H9 (cell line): Measurements from ENCODE around the gene DDX11. TPM values are rescaled to one million over a fixed set of nuclear protein-coding genes. Genes with fewer than 3 reads are reported as not detected.
"Not testable (repeated sequence)": the region's sequence is repeated elsewhere in the genome, so short reads cannot be mapped to it uniquely, and the experiment has no call there.

Experiments used
- DNase-seq: peaks from one replicate; pipeline ENCODE4 v3.0.0-alpha.2; 2017
- H2AFZ ChIP-seq: one replicate; pipeline ENCODE4 v1.6.1; 2013; ENCODE audit warnings: mild to moderate bottlenecking, low read length, control low read depth, moderate library complexity
- H2AK5ac ChIP-seq: 2 replicates; pipeline ENCODE4 v1.6.1; 2013; ENCODE audit warnings: low read length, control low read depth, mixed read lengths; ENCODE audit not compliant: insufficient read length
- H2BK120ac ChIP-seq: one replicate; pipeline ENCODE4 v1.6.1; 2013; ENCODE audit warnings: low read depth, mild to moderate bottlenecking, low read length, control low read depth, inconsistent platforms; ENCODE audit not compliant: poor library complexity, severe bottlenecking
- H2BK12ac ChIP-seq: 2 replicates; pipeline ENCODE4 v1.6.1; 2013; ENCODE audit warnings: low read length, control low read depth, mixed read lengths, low read depth; ENCODE audit not compliant: insufficient read length
- H2BK15ac ChIP-seq: 2 replicates; pipeline ENCODE4 v1.6.1; 2013; ENCODE audit warnings: low read depth, low read length, control low read depth
- H2BK20ac ChIP-seq: one replicate; pipeline ENCODE4 v1.6.1; 2013; ENCODE audit warnings: low read depth, mild to moderate bottlenecking, low read length, control low read depth, inconsistent platforms; ENCODE audit not compliant: poor library complexity, severe bottlenecking
- H2BK5ac ChIP-seq: 2 replicates; pipeline ENCODE4 v1.6.1; 2013; ENCODE audit warnings: low read length, control low read depth, mixed read lengths; ENCODE audit not compliant: insufficient read length
- H3K14ac ChIP-seq: 2 replicates; pipeline ENCODE4 v1.6.1; 2013; ENCODE audit warnings: low read length, control low read depth; ENCODE audit not compliant: insufficient read depth
- H3K18ac ChIP-seq: 2 replicates; pipeline ENCODE4 v1.6.1; 2013; ENCODE audit warnings: low read depth, mild to moderate bottlenecking, mixed read lengths, low read length, control low read depth; ENCODE audit not compliant: insufficient read length
- H3K23ac ChIP-seq: 2 replicates; pipeline ENCODE4 v1.6.1; 2013; ENCODE audit warnings: low read length, control low read depth, mixed read lengths, low read depth; ENCODE audit not compliant: insufficient read length
- H3K23me2 ChIP-seq: 2 replicates; pipeline ENCODE4 v1.6.1; 2013; ENCODE audit warnings: low read depth, mild to moderate bottlenecking, mixed read lengths, low read length, control low read depth; ENCODE audit not compliant: insufficient read length, poor library complexity, severe bottlenecking
- H3K27ac ChIP-seq: 2 replicates; pipeline ENCODE4 v1.5.1; 2013; ENCODE audit warnings: low read length, control low read depth, mixed read lengths, low read depth; ENCODE audit not compliant: insufficient read length
- H3K27me3 ChIP-seq: 2 replicates; pipeline ENCODE4 v1.6.1; 2013; ENCODE audit warnings: low read length, control low read depth, inconsistent platforms; ENCODE audit not compliant: insufficient read depth
- H3K4ac ChIP-seq: 2 replicates; pipeline ENCODE4 v1.6.1; 2013; ENCODE audit warnings: low read depth, mild to moderate bottlenecking, control low read depth, inconsistent platforms, low read length, moderate library complexity
- H3K4me1 ChIP-seq: 2 replicates; pipeline ENCODE4 v1.6.1; 2013; ENCODE audit warnings: low read length, control low read depth, inconsistent platforms; ENCODE audit not compliant: insufficient read depth
- H3K4me2 ChIP-seq: 2 replicates; pipeline ENCODE4 v1.6.1; 2013; ENCODE audit warnings: low read length, control low read depth, mixed read lengths; ENCODE audit not compliant: insufficient read length, insufficient read depth
- H3K56ac ChIP-seq: 2 replicates; pipeline ENCODE4 v1.6.1; 2013; ENCODE audit warnings: low read depth, mild to moderate bottlenecking, mixed read lengths, low read length, control low read depth; ENCODE audit not compliant: insufficient read length
- H3K79me1 ChIP-seq: 2 replicates; pipeline ENCODE4 v1.6.1; 2013; ENCODE audit warnings: low read depth, mild to moderate bottlenecking, moderate library complexity, low read length, control low read depth, inconsistent platforms; ENCODE audit not compliant: insufficient read depth, poor library complexity, severe bottlenecking
- H3K79me2 ChIP-seq: 2 replicates; pipeline ENCODE4 v1.6.1; 2013; ENCODE audit warnings: low read length, control low read depth, inconsistent platforms; ENCODE audit not compliant: insufficient read depth
- H3K9ac ChIP-seq: 2 replicates; pipeline ENCODE4 v1.6.1; 2013; ENCODE audit warnings: low read length, control low read depth, mixed read lengths; ENCODE audit not compliant: insufficient read length; ENCODE audit errors: extremely low read depth
- H3K9me3 ChIP-seq: one replicate; pipeline ENCODE4 v1.6.1; 2013; ENCODE audit warnings: low read depth, low read length, inconsistent platforms; ENCODE audit not compliant: control insufficient read depth
- H3T11ph ChIP-seq: one replicate; pipeline ENCODE4 v1.6.1; 2013; ENCODE audit warnings: mild to moderate bottlenecking, low read length, control low read depth, inconsistent platforms
- H4K20me1 ChIP-seq: one replicate; pipeline ENCODE4 v1.6.1; 2013; ENCODE audit not compliant: control insufficient read depth, insufficient read length, insufficient read depth
- H4K5ac ChIP-seq: 2 replicates; pipeline ENCODE4 v1.6.1; 2013; ENCODE audit warnings: low read depth, mild to moderate bottlenecking, mixed read lengths, low read length, control low read depth; ENCODE audit not compliant: insufficient read length
- H4K8ac ChIP-seq: replicated peaks from 2 replicates; pipeline ENCODE4 v1.6.1; 2013; ENCODE audit warnings: low read length, control low read depth, mixed read lengths, low read depth; ENCODE audit not compliant: insufficient read length
- H4K91ac ChIP-seq: 2 replicates; pipeline ENCODE4 v1.6.1; 2013; ENCODE audit warnings: low read depth, mild to moderate bottlenecking, moderate library complexity, mixed read lengths, low read length, control low read depth; ENCODE audit not compliant: insufficient read length
- H3K27ac Mint-ChIP-seq, 3 experiments: 2 replicates in 2 of 3; 3 replicates in 1 of 3; pipeline ENCODE4 v1.8.0; 2020 to 2021; ENCODE audit warnings: mixed read lengths in 3 of 3, mild to moderate bottlenecking in 1 of 3, moderate library complexity in 1 of 3
- H3K27me3 Mint-ChIP-seq: 2 replicates; pipeline ENCODE4 v1.8.0; 2021; ENCODE audit warnings: low read depth, mild to moderate bottlenecking, moderate library complexity, mixed read lengths
- H3K36me3 Mint-ChIP-seq, 3 experiments: 2 replicates in 2 of 3; 3 replicates in 1 of 3; pipeline ENCODE4 v1.8.0; 2020 to 2021; ENCODE audit warnings: low read depth in 3 of 3, mixed read lengths in 3 of 3; ENCODE audit not compliant: insufficient read depth in 1 of 3
- H3K4me1 Mint-ChIP-seq, 2 experiments: 2 replicates each; pipeline ENCODE4 v1.8.0; 2020; ENCODE audit warnings: mixed read lengths in 2 of 2
- H3K4me3 Mint-ChIP-seq, 2 experiments: 2 replicates in 1 of 2; 3 replicates in 1 of 2; pipeline ENCODE4 v1.8.0; 2020 to 2021; ENCODE audit warnings: mild to moderate bottlenecking in 2 of 2, mixed read lengths in 2 of 2, moderate library complexity in 1 of 2
- H3K9me3 Mint-ChIP-seq, 2 experiments: 2 replicates in 1 of 2; 3 replicates in 1 of 2; pipeline ENCODE4 v1.8.0; 2020; ENCODE audit warnings: mild to moderate bottlenecking in 2 of 2, mixed read lengths in 2 of 2, moderate library complexity in 1 of 2
- WGBS: extraction: QIAGEN DNeasy Blood & Tissue Kit; methylation state at CpG from one replicate; pipeline ENCODE4 v1.1.7; 2013; ENCODE audit warnings: missing lambda C conversion rate, low lambda C conversion rate, mixed read lengths; ENCODE audit not compliant: insufficient read length; ENCODE audit errors: extremely low coverage; 5-methylcytosine and 5-hydroxymethylcytosine counted together
- total RNA-seq: library from RNA; stranded (reverse); gene quantifications from 2 replicates; pipeline ENCODE4 v1.2.1, GENCODE V29; 2021
- TF ChIP-seq, protein P1 (sequence below): fragments of 200-600 bp; sonication (generic); conservative IDR thresholded peaks from 3 replicates; pipeline ENCODE4 v1.8.0; 2021; ENCODE audit warnings: antibody characterized with exemption, mild to moderate bottlenecking

DDX11 gene
- total RNA-seq, 1 experiment from 2014 or later: 183 TPM

DNA sequence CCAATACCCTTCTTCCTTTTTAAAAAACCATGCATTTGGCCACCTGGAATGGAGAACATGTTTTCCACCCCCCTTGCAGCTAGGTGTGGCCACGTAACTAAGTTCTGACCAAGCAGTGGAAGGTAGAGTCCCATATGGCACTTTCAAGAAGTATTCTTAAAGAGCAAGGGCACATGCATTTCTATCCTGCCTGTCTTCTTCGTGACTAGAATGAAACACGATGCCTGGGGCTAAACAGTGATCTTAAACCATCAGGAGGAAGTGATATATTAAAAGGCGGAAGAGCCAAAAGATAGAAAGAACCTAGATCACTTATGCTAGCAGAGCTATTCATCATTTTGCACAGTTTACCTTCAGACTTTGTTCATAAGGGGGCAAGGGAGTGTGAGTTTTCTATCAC is 16.0 kb upstream of the DDX11 start:
- H4K5ac ChIP-seq: no peak overlapping the region
- no peak overlapping the region for H3K4me3 Mint-ChIP-seq
- no peaks in the 10 kb centered on the region for H3K27me3 ChIP-seq
- H3K9ac ChIP-seq: no peak overlapping the region
- no peak overlapping the region for H3K56ac ChIP-seq
- TF ChIP-seq, protein P1, sequence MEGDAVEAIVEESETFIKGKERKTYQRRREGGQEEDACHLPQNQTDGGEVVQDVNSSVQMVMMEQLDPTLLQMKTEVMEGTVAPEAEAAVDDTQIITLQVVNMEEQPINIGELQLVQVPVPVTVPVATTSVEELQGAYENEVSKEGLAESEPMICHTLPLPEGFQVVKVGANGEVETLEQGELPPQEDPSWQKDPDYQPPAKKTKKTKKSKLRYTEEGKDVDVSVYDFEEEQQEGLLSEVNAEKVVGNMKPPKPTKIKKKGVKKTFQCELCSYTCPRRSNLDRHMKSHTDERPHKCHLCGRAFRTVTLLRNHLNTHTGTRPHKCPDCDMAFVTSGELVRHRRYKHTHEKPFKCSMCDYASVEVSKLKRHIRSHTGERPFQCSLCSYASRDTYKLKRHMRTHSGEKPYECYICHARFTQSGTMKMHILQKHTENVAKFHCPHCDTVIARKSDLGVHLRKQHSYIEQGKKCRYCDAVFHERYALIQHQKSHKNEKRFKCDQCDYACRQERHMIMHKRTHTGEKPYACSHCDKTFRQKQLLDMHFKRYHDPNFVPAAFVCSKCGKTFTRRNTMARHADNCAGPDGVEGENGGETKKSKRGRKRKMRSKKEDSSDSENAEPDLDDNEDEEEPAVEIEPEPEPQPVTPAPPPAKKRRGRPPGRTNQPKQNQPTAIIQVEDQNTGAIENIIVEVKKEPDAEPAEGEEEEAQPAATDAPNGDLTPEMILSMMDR: no peak
- no CpG with 5 or more reads among the region's 4 CpGs for WGBS
- H4K91ac ChIP-seq: no peak overlapping the region
- peaks cover 3 to 5% of the 10 kb centered on the region in 2 experiments; a peak in 1 of 4 replicates for H3K4me1 Mint-ChIP-seq
- no peaks in the 10 kb centered on the region for H3K79me1 ChIP-seq
- no peak overlapping the region for H2BK12ac ChIP-seq
- H3K18ac ChIP-seq: no peak overlapping the region
- H3K9me3 ChIP-seq: no peaks in the 10 kb centered on the region
- H2BK120ac ChIP-seq: no peak overlapping the region
- H3K27me3 Mint-ChIP-seq: no peaks in the 10 kb centered on the region
- no peak overlapping the region for H3K4me2 ChIP-seq
- no peaks in the 10 kb centered on the region for H3K23me2 ChIP-seq
- no peak overlapping the region for H2BK20ac ChIP-seq
- no peak overlapping the region for H3K27ac Mint-ChIP-seq
- no peak overlapping the region for H4K8ac ChIP-seq
- H2BK5ac ChIP-seq: no peak overlapping the region
- H3K36me3 Mint-ChIP-seq: no peaks in the 10 kb centered on the region
- H3K4ac ChIP-seq: no peak overlapping the region
- no peak for DNase-seq
- H3K4me1 ChIP-seq: no peaks in the 10 kb centered on the region
- H3K23ac ChIP-seq: no peak overlapping the region
- no peak overlapping the region for H2AFZ ChIP-seq
- H3K14ac ChIP-seq: no peak overlapping the region
- no peak overlapping the region for H3K27ac ChIP-seq
- H4K20me1 ChIP-seq: no peaks in the 10 kb centered on the region
- H2BK15ac ChIP-seq: no peak overlapping the region
- no peaks in the 10 kb centered on the region for H3K79me2 ChIP-seq
- H3K9me3 Mint-ChIP-seq: no peaks in the 10 kb centered on the region
- H2AK5ac ChIP-seq: no peak overlapping the region
- no peak overlapping the region for H3T11ph ChIP-seq

DNA sequence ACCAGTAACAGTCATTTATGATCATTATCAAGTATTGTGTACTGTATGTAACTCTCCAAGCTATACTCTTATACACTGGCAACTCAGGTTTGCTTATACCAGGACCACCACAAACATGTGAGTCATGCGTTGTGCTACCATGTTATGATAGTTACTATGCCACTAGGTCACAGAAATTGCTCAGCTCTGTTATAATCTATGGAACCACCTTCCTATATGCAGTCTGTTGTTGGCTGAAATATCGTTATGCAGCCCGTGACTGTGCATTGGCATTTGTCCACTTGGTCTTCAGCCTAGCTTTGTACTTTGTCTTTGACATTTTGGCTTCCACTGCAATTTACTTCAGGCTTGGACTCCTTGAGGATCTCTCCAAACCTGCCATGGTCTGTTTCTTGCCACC is 7.5 kb upstream of the DDX11 start:
- H3K4me2 ChIP-seq, H3K14ac ChIP-seq, H2BK20ac ChIP-seq, H3K9me3 ChIP-seq, H2AK5ac ChIP-seq, H3K18ac ChIP-seq, H4K20me1 ChIP-seq, H3K36me3 Mint-ChIP-seq, H3K27ac ChIP-seq, H3K4me3 Mint-ChIP-seq, H2BK120ac ChIP-seq, DNase-seq, H3K27me3 ChIP-seq, H3K56ac ChIP-seq, H3K27me3 Mint-ChIP-seq, H4K8ac ChIP-seq, H3K9me3 Mint-ChIP-seq, H3K4me1 Mint-ChIP-seq, H3K27ac Mint-ChIP-seq, H3K79me1 ChIP-seq, H2AFZ ChIP-seq, H2BK5ac ChIP-seq, H4K5ac ChIP-seq, H3K9ac ChIP-seq, H4K91ac ChIP-seq, H2BK15ac ChIP-seq, H3K4me1 ChIP-seq, H3K23ac ChIP-seq, H3K23me2 ChIP-seq, H3K4ac ChIP-seq, H3K79me2 ChIP-seq, H2BK12ac ChIP-seq, H3T11ph ChIP-seq: not testable (repeated sequence)
- WGBS: no CpG with 5 or more reads among the region's 3 CpGs
